ENCODE data around the gene TNFAIP8.

TNFAIP8 gene

DNA sequence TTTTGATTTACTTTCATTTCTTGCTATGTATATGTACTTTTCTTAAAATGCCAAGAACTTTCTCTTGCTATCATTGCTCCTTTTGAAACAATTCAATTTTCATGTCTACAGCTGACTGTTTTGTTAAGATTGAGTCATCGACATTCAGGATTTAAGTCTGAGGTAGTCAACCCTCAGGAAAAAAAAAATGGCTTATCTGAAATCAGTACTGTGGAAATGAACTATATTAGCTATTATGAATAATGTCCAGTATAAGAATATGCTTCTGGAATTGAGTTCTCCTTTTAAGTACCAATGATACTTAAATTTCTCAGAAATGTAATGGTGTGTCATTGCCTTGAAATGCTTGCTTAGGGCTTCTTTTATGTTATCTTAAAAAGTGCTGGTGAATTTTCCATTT is 37.9 kb downstream of the TNFAIP8 start:
- FAIRE-seq (peak; percentile 58), DNase-seq (ENCODE audit: insufficient read length, low spot score) (no peak)

DNA sequence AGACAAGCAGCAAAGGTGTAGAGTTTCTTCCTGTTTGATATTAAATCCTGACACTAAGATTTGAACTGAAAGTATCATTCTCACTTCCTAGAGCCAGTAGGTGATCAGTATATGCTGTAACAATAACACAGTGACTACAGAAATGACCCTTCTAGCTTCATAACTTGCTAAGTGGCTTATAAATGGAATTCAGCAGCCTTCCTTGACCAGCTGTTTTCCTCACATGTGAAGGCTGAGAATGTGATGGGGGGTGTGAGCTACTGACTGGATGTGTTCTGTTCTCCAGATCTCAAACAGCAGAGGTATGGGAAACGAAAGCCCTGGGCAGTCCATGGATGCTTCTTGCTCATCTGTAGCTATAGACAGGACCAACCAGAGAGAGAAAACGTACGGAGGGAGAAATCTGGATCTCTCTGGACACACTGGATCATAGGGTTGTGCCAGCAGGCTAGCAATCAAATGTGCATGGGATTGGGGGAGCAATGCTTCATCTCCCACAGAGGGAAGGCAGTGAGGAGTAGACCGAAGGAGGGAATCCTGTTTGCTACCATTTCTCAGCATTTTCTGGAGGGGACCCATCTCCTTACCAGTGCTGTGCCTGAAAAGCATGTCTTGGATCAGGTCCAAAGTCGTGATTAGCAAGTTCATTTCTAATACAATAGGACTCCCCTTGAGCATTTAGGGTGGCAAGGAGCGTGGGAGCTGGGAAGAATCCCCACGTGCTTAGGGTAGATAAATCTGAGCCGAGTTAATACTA is 39.4 kb downstream of the TNFAIP8 start:
- no peak for DNase-seq (ENCODE audit: insufficient read length, low spot score)
- TF ChIP-seq POLR2A (IDR thresholded peaks at IDR 0.05; ENCODE audit: low read depth, low read length): no peak
- FAIRE-seq: no peak

More for the DNA sequence above, 37.9 kb downstream of the TNFAIP8 start:
- no peak for TF ChIP-seq POLR2A (IDR thresholded peaks at IDR 0.05; ENCODE audit: low read depth, low read length)

DNA sequence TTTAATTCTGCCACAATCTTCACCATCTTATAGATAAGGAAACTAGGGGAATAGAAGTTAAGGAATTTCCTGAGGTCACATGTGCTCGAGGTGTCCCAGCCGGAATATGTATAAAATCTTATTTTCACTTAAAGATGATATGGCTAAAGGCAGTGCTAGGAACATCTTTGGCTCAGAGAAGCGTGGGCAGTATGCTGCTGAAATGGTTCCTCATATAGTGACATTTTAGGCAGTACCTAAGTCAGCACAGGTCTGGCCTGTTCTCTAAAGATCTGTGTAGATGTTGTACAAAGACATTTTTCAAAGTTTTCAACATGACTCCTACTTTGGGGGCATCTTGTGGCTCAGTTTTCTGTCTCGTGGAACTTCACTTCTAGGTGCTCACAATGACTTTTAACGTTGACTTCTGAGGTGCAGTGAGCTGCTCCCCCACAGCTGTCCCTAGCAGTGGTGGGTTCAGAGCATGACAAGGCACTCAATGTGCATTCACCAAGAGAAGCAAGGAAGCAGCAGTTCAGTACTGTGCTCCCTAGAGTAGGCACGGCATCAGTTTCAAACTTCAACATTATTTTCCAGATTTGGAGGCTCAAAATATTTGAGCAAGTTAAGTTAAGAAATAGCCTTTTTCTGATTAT is 40.3 kb downstream of the TNFAIP8 start:
- no peak for TF ChIP-seq POLR2A (IDR thresholded peaks at IDR 0.05; ENCODE audit: low read depth, low read length)
- no peak for DNase-seq (ENCODE audit: insufficient read length, low spot score)

DNA sequence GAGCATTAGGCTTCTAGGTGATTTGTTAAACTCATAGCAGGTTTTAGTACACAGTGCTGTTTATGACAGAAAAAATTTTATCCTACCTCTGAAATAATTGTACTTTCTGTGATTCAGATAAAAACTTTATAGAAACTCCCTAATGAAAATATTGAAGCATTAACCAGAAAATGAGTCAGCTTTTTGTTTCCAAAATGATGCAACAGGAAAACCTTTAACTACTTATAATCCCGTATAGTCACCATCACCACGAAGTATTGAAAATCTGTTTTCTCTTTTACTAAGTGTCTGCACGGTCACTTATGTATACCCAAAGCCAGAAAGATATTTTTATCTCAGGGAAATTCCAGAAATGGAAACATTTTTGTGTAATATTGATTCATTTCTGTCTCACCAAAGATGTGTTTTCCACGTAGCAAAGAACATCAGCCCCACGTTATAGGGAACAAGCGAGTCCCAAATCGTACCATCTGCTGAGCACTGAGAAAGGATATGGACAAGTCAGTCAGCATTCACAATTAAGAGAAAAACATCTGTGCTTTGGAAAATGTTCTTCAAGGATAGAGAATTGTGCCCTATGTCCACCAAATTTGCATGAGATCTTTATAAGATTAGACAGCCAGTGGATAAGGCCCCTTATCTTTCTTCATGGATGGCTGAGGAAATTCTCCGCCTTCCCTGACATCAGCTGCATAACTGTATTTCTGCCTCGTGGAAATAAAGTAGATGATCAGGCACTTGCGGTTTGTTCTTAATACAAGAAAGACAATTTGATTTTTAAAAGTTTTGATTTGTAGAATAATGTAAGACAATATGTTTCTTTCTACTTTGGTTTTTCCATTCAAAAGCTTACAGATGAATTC is 41.9 kb downstream of the TNFAIP8 start:
- DNase-seq (ENCODE audit: insufficient read length, low spot score) (no peak), FAIRE-seq (peak; percentile 58)
- no peak for TF ChIP-seq POLR2A (IDR thresholded peaks at IDR 0.05; ENCODE audit: low read depth, low read length)

More for the DNA sequence above, 40.3 kb downstream of the TNFAIP8 start:
- no peak for FAIRE-seq

DNA sequence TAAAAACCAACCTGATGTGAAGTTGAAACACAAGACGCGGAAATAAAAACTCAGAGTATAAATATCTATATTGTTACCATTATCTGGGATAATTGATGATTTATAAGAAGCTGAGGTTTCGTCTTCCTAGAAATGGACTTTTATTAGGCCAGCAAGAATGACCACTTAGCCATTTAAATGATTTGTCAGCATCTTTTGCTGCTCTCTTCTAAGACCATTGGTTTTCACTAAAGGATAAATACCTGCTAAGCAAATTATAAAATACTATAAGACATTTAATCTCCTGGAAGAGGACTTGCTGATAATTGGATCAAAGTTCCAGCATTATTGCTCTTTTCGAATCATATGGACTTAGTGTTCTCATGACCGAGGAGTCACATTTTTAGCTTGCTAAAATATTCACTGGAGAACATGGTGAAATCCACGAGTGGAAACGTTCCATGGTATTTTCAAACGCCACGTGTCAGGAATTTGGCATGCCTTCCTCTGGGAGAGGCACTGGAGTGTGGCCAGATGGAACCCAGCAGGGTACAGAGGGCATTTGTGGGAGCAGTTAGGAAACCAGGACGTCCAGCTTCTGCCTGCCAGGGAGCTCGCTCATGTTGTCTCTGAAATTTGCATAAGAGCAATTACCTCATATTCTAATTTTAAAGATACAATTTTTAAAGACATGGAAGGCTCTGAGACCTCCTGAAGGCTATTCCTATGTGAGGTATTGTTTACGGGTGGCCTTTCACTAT is 43.1 kb downstream of the TNFAIP8 start:
- TF ChIP-seq POLR2A (IDR thresholded peaks at IDR 0.05; ENCODE audit: low read depth, low read length): no peak
- DNase-seq (ENCODE audit: insufficient read length, low spot score): no peak
- no peak for FAIRE-seq

DNA sequence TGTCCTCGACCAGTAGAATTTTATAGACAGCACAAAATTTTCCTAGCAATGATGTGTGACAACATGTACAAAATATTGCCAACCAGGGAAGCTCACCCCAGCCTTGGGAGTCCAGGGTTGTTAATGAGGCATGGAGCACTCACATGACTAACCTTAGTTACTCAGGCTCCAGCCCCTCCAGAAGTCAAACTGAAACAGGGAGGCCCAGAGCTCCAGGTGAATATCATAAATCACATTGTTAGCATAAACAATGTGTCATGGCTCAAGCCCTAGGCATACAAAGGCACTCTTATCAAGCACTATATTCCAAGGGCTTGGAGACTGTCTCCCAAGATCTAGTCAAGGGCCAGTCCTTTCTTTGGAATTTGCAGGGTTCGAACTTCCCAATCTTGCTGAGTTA is 44.4 kb downstream of the TNFAIP8 start:
- FAIRE-seq: peak; percentile 48
- TF ChIP-seq POLR2A (IDR thresholded peaks at IDR 0.05; ENCODE audit: low read depth, low read length): no peak
- DNase-seq (ENCODE audit: insufficient read length, low spot score): no peak

DNA sequence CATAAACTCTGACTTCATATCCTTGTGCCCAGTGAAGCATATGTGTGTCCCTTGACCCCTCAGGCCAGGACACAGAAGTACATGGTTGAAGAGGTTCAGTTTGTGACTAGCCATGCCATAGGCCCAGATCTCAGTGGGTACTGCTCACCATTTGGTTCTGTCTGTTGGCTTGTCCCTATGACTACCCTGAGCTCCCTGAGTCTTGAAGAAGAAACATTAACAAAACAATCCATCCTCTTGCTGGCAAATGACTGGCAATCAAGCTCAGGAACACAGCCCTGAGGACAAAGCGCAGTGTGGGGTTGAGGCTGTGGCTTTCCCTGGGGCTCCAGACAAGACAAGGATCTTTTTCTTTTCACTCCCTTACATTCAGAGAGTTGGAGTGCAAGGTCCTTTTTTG is 46.3 kb downstream of the TNFAIP8 start:
- no peak for DNase-seq (ENCODE audit: insufficient read length, low spot score)
- no peak for FAIRE-seq
- TF ChIP-seq POLR2A (IDR thresholded peaks at IDR 0.05; ENCODE audit: low read depth, low read length): no peak

DNA sequence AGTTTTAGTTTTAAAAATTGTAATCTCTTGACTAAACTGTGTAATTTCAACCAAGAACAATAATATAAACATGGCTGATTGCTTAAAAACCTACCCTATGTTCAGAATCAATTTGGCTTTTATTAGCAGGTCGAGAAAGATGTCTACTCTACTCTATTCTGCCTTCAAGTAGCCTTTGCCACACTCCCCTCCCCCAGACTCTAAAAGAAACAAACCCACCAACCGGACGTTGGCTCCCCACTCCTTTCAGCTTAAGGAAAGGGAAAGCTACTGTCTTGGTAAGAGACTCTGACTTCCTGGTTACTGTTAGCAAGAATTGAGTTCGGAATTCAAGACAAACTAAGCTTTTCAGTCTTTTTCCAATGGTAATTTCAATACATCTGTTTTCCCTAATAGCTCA is 46.7 kb downstream of the TNFAIP8 start:
- DNase-seq (ENCODE audit: insufficient read length, low spot score) (no peak), FAIRE-seq (no peak)
- no peak for TF ChIP-seq POLR2A (IDR thresholded peaks at IDR 0.05; ENCODE audit: low read depth, low read length)

DNA sequence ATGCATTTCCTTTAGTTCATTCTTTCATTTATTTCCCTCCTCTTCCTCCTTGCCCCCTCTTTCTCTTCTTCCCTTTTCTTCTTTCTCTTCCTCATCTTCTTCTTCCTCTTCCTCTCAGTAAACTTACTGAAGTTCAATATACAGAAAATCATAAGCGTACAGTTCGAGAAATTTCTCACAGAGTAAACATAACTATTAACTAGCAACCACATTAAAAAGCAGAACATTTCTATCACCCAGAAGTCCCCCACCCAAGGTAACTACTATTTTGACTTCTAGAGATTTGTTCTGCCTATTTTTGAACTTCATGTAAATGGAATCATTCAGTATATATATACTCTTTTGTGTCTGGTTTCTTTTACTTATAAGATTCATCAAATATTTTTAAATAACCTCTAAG is 48.2 kb downstream of the TNFAIP8 start:
- DNase-seq (ENCODE audit: insufficient read length, low spot score) (no peak), FAIRE-seq (no peak)
- TF ChIP-seq POLR2A (IDR thresholded peaks at IDR 0.05; ENCODE audit: low read depth, low read length): no peak

DNA sequence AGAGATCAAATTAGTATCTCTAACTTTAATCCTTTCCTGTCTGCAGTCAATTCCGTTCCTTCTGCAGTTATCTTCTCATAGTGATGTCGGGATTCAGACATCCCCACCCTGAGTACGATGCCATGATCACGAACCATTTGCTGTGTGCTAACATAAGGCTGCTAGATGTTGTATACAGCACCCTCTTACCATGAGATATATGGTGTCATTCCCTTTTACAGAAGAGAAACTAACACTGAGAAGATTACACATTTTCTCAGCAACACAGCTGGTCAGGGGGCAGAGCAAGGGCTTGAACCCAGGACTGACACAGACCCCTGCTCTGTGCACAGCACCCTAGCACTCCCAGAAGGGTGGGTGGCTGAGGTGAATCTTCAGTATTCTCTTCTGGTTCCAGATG is 49.6 kb downstream of the TNFAIP8 start:
- no peak for TF ChIP-seq POLR2A (IDR thresholded peaks at IDR 0.05; ENCODE audit: low read depth, low read length)
- DNase-seq (ENCODE audit: insufficient read length, low spot score) (no peak), FAIRE-seq (no peak)

DNA sequence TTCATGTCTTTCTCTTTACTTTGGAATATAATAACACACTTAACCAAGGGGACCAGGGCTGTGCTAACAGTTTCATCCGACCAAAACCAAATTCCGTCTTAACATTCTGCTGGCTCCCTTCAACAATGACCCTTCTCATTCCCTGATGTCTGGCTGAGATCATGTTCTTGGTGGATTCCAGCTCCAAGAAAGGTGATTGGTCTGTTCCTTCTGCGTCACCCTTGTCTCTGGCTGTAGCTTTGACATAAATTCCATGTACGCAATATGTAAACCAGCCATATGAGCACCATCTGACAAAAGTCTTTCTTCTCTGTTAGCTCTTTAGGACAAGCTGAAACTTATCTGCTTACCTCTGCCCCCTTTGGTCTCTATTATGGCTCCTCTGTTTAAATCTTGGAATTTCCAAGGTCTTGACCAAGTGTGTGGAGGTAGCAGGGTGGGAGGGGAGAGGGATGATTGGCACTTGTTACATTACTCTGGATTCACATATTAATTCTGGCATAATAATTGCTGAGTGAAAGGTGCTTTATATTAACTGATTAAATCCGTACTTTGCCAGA is 50.8 kb downstream of the TNFAIP8 start:
- TF ChIP-seq POLR2A (IDR thresholded peaks at IDR 0.05; ENCODE audit: low read depth, low read length): no peak
- FAIRE-seq (no peak), DNase-seq (ENCODE audit: insufficient read length, low spot score) (no peak)

DNA sequence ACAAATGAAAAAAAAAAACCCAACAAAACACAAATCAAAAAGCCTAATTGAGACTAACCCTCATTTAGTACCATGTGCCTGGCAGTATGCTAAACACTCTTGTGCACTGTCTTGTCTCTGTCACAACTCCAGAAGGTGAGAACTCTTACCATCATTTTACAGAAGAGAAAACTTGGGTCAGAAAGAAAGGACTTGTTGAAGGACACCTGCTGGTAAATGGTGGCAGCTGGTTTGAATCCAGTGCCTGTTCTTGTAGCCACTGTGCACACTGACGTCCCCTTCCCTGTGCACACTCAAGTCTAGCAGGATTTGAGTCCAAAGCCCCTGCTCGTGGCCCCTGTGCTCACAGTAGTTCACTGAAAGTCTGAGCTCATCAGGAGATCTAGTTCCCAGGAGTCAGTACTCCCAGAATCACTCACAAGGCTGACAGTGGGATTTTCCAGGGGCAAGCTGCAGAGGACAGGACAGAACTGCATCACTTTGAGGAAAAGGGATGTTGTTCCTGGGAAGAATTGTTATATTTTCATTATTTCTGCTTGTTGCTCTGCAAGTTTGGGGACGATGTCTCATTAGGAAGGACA is 53.5 kb downstream of the TNFAIP8 start:
- no peak for FAIRE-seq
- no peak for DNase-seq (ENCODE audit: insufficient read length, low spot score)

More for the DNA sequence above, 53.5 kb downstream of the TNFAIP8 start:
- TF ChIP-seq POLR2A (IDR thresholded peaks at IDR 0.05; ENCODE audit: low read depth, low read length): no peak
